ENCODE results near the gene NT5M. TPM values are rescaled to one million over a fixed set of nuclear protein-coding genes. Genes with fewer than 3 reads are reported as not detected.

NT5M gene
- total RNA-seq, 1 experiment from 2014 or later: 10.2 TPM

DNA sequence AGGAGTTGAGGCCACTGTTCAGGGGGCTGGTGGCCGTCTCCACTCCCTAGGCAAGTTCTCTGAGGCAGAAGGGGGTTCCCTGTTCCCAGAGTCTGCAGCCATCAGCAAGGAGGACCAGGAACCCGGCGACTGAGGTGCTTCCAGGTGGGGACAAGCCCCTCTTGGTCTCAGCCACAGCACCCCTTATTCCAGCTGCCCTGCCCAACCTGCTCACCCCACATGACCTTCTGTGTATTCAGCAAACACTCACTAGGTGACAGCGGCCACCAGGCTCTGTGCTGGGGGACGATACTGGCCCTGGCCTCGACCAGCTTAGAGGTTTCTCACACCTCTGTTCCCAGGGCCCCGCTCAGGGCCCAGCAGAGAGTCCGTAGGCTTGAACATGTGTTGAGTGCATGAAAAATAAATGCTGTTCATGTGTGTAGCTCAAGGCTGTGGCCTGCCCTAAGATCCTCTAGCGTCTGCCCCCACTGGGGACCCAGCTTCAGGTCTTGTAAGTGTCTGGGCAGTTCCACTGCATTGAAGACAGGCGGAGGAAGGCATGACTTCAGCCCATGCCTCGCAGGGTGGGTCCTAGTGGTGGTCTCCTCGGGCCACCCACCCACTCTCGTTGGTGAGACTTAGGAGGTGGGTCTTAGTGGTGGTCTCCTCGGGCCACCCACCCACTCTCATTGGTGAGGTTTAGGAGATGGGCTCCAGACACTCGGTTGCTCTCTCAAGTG lies 44.2 kb downstream of the NT5M start:
- no peak overlapping the region for H3K9ac ChIP-seq (ENCODE audit: low read length)
- H3K27ac ChIP-seq (ENCODE audit: low read depth, low read length): no peak overlapping the region
- DNase-seq (ENCODE audit: low read depth, low spot score): no peak
- no peaks in the 10 kb centered on the region for H3K36me3 ChIP-seq (ENCODE audit: control insufficient read depth in 1 of 2, insufficient read depth in 2 of 2, low read length in 2 of 2)
- H3K4me2 ChIP-seq (ENCODE audit: low read length): no peak overlapping the region
- no peaks in the 10 kb centered on the region for H3K79me2 ChIP-seq (ENCODE audit: insufficient read depth, low read length)
- ChIA-PET RAD21 (ENCODE audit: low non-redundant PET in 1 of 2, low total read pairs in 2 of 2, uncharacterized antibody in 2 of 2, unreplicated experiment in 2 of 2) (no interaction called here), POLR2A (no interaction called here), CTCF (no interaction called here)
- H3K4me3 ChIP-seq (replicated peaks in 1 of 2; ENCODE audit: low read depth in 1 of 2, low read length in 2 of 2): no peak overlapping the region
- TF ChIP-seq ZNF274 (IDR thresholded peaks at IDR 0.05; ENCODE audit: low read depth, low read length): no peak
- TF ChIP-seq POLR2AphosphoS5 (IDR thresholded peaks at IDR 0.05; ENCODE audit: low read depth, low read length): no peak
- no peak for TF ChIP-seq CBX3 (IDR thresholded peaks at IDR 0.05; ENCODE audit: low read depth)
- intact Hi-C loops (cut with micrococcal nuclease): no loop called here
- H3K9me2 ChIP-seq (ENCODE audit: insufficient read depth): no peaks in the 10 kb centered on the region
- no TSS peak for BruUV-seq (replicated peaks)
- peaks cover 0 to 16% of the 10 kb centered on the region in 2 experiments; a peak in 2 of 4 replicates for H3K4me1 ChIP-seq (ENCODE audit: control insufficient read depth in 1 of 2, insufficient read depth in 2 of 2, low read length in 2 of 2)
- ATAC-seq: no peak
- no peak overlapping the region for H2AFZ ChIP-seq (ENCODE audit: low read depth, low read length, poor library complexity, severe bottlenecking)
- no peaks in the 10 kb centered on the region for H4K20me1 ChIP-seq (ENCODE audit: insufficient read depth)
- H3K9me3 ChIP-seq (ENCODE audit: control insufficient read depth in 1 of 2, insufficient read depth in 1 of 2, low read depth in 1 of 2, low read length in 2 of 2): no peaks in the 10 kb centered on the region
- H3K27me3 ChIP-seq (ENCODE audit: insufficient read depth, low read length): no peaks in the 10 kb centered on the region

DNA sequence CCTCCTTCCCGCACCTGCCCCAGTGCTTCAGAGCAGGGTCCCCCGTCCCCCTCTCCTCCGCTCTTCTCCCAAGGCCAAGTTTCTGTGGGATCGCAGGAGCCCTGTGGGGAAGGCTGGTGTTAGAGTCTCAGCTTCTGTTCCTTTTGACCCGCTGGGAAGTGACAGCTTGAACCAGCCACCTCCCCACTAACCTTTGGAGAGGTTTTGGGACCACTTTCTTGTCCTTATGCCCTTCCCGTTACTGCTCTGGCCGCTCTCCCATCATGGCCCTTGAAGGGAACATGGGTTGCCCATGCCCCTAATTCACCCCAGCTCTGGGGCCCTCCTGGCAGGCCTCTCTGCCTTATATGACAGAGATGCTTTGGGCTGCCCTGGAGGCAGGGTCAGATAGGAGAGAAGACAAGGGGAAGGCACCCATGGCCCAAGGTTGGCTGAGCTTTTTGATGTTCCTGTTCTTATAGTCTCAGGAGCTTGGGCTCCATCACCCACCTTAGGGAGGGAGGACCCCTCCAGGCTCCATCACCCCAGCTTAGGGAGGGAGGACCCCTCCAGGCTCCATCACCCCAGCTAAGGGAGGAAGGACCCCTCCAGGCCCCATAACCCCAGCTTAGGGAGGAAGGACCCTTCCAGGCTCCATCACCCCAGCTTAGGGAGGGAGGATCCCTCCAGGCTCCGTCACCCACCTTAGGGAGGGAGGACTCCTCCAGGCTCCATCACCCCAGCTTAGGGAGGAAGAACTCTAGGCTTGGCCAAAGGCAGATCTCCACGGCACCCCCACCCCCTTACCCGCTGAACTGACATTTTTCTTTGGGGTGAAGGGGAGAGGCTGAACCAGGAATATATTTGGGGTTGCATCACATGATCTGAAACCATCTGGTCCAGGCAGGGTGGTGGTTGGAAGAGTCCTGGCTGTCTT lies 45.0 kb downstream of the NT5M start:
- DNase-seq (ENCODE audit: low read depth, low spot score) (no peak), ATAC-seq (no peak)
- Histone ChIP-seq H3K4me1 (ENCODE audit: control insufficient read depth in 1 of 2, insufficient read depth in 2 of 2, low read length in 2 of 2) (peaks cover 0 to 16% of the 10 kb centered on the region in 2 experiments; a peak in 2 of 4 replicates), H3K4me3 (replicated peaks in 1 of 2; ENCODE audit: low read depth in 1 of 2, low read length in 2 of 2) (no peak overlapping the region), H3K36me3 (ENCODE audit: control insufficient read depth in 1 of 2, insufficient read depth in 2 of 2, low read length in 2 of 2) (no peaks in the 10 kb centered on the region), H3K4me2 (ENCODE audit: low read length) (no peak overlapping the region), H2AFZ (ENCODE audit: low read depth, low read length, poor library complexity, severe bottlenecking) (no peak overlapping the region), H3K27ac (ENCODE audit: low read depth, low read length) (no peak overlapping the region), H3K9me3 (ENCODE audit: control insufficient read depth in 1 of 2, insufficient read depth in 1 of 2, low read depth in 1 of 2, low read length in 2 of 2) (no peaks in the 10 kb centered on the region), H3K79me2 (ENCODE audit: insufficient read depth, low read length) (no peaks in the 10 kb centered on the region), H3K9me2 (ENCODE audit: insufficient read depth) (no peaks in the 10 kb centered on the region), H3K9ac (ENCODE audit: low read length) (no peak overlapping the region), H3K27me3 (ENCODE audit: insufficient read depth, low read length) (no peaks in the 10 kb centered on the region), H4K20me1 (ENCODE audit: insufficient read depth) (no peaks in the 10 kb centered on the region)
- intact Hi-C loops (cut with micrococcal nuclease): no loop called here
- POLR2A ChIA-PET: no interaction called here
- RAD21 ChIA-PET (ENCODE audit: low non-redundant PET in 1 of 2, low total read pairs in 2 of 2, uncharacterized antibody in 2 of 2, unreplicated experiment in 2 of 2): no interaction called here
- CTCF ChIA-PET: no interaction called here
- BruUV-seq (replicated peaks): no TSS peak
- TF ChIP-seq ZNF274 (IDR thresholded peaks at IDR 0.05; ENCODE audit: low read depth, low read length) (no peak), ELF1 (IDR thresholded peaks at IDR 0.05; ENCODE audit: borderline replicate concordance, low read depth) (no peak), YY1 (IDR thresholded peaks at IDR 0.05; ENCODE audit: extremely low read depth, insufficient replicate concordance, low read depth, low read length) (no peak), EZH2phosphoT487 (IDR thresholded peaks at IDR 0.05; ENCODE audit: borderline replicate concordance) (no peak), POLR2AphosphoS5 (IDR thresholded peaks at IDR 0.05; ENCODE audit: low read depth, low read length) (no peak), SIN3A (IDR thresholded peaks at IDR 0.05; ENCODE audit: low read depth) (no peak), TCF7L2 (IDR thresholded peaks at IDR 0.05; ENCODE audit: borderline replicate concordance, extremely low read depth, insufficient read depth, insufficient read length) (no peak), RAD21 (IDR thresholded peaks at IDR 0.05; ENCODE audit: low read depth) (no peak)
- TF ChIP-seq, protein P1, sequence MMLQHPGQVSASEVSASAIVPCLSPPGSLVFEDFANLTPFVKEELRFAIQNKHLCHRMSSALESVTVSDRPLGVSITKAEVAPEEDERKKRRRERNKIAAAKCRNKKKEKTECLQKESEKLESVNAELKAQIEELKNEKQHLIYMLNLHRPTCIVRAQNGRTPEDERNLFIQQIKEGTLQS (IDR thresholded peaks at IDR 0.05): no peak
- TF ChIP-seq, protein P2, sequence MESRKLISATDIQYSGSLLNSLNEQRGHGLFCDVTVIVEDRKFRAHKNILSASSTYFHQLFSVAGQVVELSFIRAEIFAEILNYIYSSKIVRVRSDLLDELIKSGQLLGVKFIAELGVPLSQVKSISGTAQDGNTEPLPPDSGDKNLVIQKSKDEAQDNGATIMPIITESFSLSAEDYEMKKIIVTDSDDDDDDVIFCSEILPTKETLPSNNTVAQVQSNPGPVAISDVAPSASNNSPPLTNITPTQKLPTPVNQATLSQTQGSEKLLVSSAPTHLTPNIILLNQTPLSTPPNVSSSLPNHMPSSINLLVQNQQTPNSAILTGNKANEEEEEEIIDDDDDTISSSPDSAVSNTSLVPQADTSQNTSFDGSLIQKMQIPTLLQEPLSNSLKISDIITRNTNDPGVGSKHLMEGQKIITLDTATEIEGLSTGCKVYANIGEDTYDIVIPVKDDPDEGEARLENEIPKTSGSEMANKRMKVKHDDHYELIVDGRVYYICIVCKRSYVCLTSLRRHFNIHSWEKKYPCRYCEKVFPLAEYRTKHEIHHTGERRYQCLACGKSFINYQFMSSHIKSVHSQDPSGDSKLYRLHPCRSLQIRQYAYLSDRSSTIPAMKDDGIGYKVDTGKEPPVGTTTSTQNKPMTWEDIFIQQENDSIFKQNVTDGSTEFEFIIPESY (IDR thresholded peaks at IDR 0.05; ENCODE audit: extremely low read depth, insufficient replicate concordance, low read length): no peak
- TF ChIP-seq, protein P3, sequence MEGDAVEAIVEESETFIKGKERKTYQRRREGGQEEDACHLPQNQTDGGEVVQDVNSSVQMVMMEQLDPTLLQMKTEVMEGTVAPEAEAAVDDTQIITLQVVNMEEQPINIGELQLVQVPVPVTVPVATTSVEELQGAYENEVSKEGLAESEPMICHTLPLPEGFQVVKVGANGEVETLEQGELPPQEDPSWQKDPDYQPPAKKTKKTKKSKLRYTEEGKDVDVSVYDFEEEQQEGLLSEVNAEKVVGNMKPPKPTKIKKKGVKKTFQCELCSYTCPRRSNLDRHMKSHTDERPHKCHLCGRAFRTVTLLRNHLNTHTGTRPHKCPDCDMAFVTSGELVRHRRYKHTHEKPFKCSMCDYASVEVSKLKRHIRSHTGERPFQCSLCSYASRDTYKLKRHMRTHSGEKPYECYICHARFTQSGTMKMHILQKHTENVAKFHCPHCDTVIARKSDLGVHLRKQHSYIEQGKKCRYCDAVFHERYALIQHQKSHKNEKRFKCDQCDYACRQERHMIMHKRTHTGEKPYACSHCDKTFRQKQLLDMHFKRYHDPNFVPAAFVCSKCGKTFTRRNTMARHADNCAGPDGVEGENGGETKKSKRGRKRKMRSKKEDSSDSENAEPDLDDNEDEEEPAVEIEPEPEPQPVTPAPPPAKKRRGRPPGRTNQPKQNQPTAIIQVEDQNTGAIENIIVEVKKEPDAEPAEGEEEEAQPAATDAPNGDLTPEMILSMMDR (IDR thresholded peaks at IDR 0.05 in 2 of 3, conservative IDR thresholded peaks at IDR 0.05 in 1 of 3; ENCODE audit: borderline replicate concordance in 1 of 3, insufficient read depth in 1 of 3, low read depth in 2 of 3, low read length in 2 of 3): no peak
